Natural killer cell (primary cell): ENCODE results near the gene PRKCB. TPM values are rescaled to one million over a fixed set of nuclear protein-coding genes. Genes with fewer than 3 reads are reported as not detected.

Experiments
- ATAC-seq, 3 donors: fragments of 150-1000 bp in 2 of 3; fragments of 200-7000 bp in 1 of 3; cut with Tn5 transposase; 1 replicate in 1 of 3; 2 replicates in 2 of 3; pipeline ENCODE4 v1.10.0; 2021; ENCODE audit warnings: mild to moderate bottlenecking in 2 of 3, moderate library complexity in 2 of 3
- DNase-seq, 2 donors: peaks; one replicate each; pipeline versions ENCODE4 v3.0.0 to v3.0.0-alpha.2; 2013 to 2021; ENCODE audit warnings: mixed read lengths in 1 of 2
- H3K27ac ChIP-seq: one replicate; pipeline ENCODE4 v1.5.1; 2013; ENCODE audit warnings: mild to moderate bottlenecking, low read length
- H3K27me3 ChIP-seq: one replicate; pipeline ENCODE4 v1.6.1; 2013; ENCODE audit warnings: low read length; ENCODE audit not compliant: control insufficient read depth, insufficient read depth
- H3K36me3 ChIP-seq: one replicate; pipeline ENCODE4 v1.6.1; 2013; ENCODE audit warnings: low read length; ENCODE audit not compliant: control insufficient read depth, insufficient read depth
- H3K4me1 ChIP-seq: one replicate; pipeline ENCODE4 v1.6.1; 2013; ENCODE audit warnings: low read length; ENCODE audit not compliant: control insufficient read depth, insufficient read depth
- H3K4me3 ChIP-seq: one replicate; pipeline ENCODE4 v1.5.1; 2013; ENCODE audit warnings: low read length
- H3K9me3 ChIP-seq: one replicate; pipeline ENCODE4 v1.6.1; 2013; ENCODE audit warnings: low read length; ENCODE audit not compliant: control insufficient read depth, insufficient read depth
- H3K27ac Mint-ChIP-seq, 2 donors: one replicate each; pipeline ENCODE4 v1.8.0; 2022; ENCODE audit warnings: mild to moderate bottlenecking in 2 of 2, mixed read lengths in 2 of 2, moderate library complexity in 1 of 2
- H3K27me3 Mint-ChIP-seq, 2 donors: one replicate each; pipeline ENCODE4 v1.8.0; 2022; ENCODE audit warnings: low read depth in 2 of 2, mixed read lengths in 2 of 2
- H3K36me3 Mint-ChIP-seq: one replicate; pipeline ENCODE4 v1.8.0; 2022; ENCODE audit warnings: mixed read lengths
- H3K4me1 Mint-ChIP-seq, 2 donors: one replicate each; pipeline ENCODE4 v1.8.0; 2022; ENCODE audit warnings: mixed read lengths in 2 of 2
- H3K4me3 Mint-ChIP-seq: one replicate; pipeline ENCODE4 v1.8.0; 2022; ENCODE audit warnings: mild to moderate bottlenecking, moderate library complexity, mixed read lengths
- H3K9me3 Mint-ChIP-seq, 2 donors: one replicate each; pipeline ENCODE4 v1.8.0; 2022; ENCODE audit warnings: mixed read lengths in 2 of 2
- CTCF ChIP-seq: fragments of 200-600 bp; IDR thresholded peaks from one replicate; pipeline ENCODE4 v1.8.0; 2022; ENCODE audit warnings: antibody characterized with exemption
- WGBS: methylation state at CpG from one replicate; pipeline ENCODE4 v1.1.7; 2013; ENCODE audit warnings: missing lambda C conversion rate; ENCODE audit not compliant: insufficient coverage; 5-methylcytosine and 5-hydroxymethylcytosine counted together
- intact Hi-C: fragments of 100-400 bp; cut with micrococcal nuclease; formaldehyde crosslinking; loops from one replicate; pipeline ENCODE4 v1.14.2; 2022
- total RNA-seq, 4 donors: library from RNA; stranded (reverse); fragments of 120-200 nt in 1 of 4; gene quantifications; one replicate each; pipeline versions ENCODE4 v1.2.3 to v1.2.4, GENCODE V29; 2013 to 2022

PRKCB gene
- total RNA-seq, 3 donors from 2014 or later (not counting 1 experiment from before 2014, with no cell fraction given): 182 to 222 (median 183) TPM

- Mint-ChIP-seq H3K4me3 (peak overlapping the region; percentile 51), H3K36me3 (no peaks in the 10 kb centered on the region), H3K4me1 (peaks cover 77 to 87% of the 10 kb centered on the region in 2 donors), H3K27ac (peak overlapping the region; percentile 22 to 80), H3K27me3 (no peaks in the 10 kb centered on the region), H3K9me3 (no peaks in the 10 kb centered on the region)
- ATAC-seq (peak; percentile 68 to 79 (median 75)), DNase-seq (peak; percentile 59 to 83)
- Histone ChIP-seq H3K4me1 (peaks cover 62% of the 10 kb centered on the region), H3K27ac (peak overlapping the region; percentile 75), H3K36me3 (no peaks in the 10 kb centered on the region), H3K4me3 (no peak overlapping the region), H3K9me3 (no peaks in the 10 kb centered on the region), H3K27me3 (no peaks in the 10 kb centered on the region)
- TF ChIP-seq CTCF: no peak
- 0% methylated on average over 4 of the region's 5 CpGs for WGBS
- intact Hi-C loops: loop anchor here (5.0 kb wide), 1 partner anchor 147 kb away; no protein-coding TSS in a partner anchor
Measured at GRCh38 chr16:23949630-23950290, 114.0 kb downstream of the PRKCB start.

DNA sequence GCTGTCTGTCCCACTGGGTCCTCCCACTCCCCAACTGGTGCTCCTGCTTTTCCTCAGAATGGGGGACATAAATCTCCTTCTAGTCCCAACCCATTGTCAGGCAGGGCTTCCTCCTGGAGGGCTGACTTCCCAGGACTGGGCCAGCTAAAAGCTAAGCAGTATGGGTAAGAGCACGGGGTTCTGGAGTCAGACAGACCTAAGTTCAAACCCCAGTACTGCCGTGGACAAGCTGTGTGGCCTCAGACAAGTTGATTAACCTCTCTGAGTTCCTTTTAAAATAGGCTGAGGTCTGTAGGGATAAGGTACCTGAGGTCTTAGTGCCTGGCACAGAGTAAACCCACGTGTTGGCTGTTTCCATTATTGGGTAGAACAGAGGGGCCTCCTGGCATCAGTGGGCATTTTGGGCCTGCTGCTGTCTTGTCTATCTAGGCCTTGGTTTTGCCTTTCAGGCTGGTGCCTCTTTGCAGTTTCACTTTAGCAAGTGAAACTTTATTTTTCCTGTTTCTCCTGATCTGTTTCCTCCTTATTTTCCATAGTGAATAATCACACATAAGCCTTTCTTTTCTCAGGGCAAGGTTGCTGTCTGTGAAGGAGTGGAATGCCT lies 114.6 kb downstream of the PRKCB start:
- H3K27ac Mint-ChIP-seq: peak overlapping the region; percentile 22 to 80
- H3K9me3 ChIP-seq: no peaks in the 10 kb centered on the region
- H3K9me3 Mint-ChIP-seq: no peaks in the 10 kb centered on the region
- peak overlapping the region; percentile 51 for H3K4me3 Mint-ChIP-seq
- H3K36me3 Mint-ChIP-seq: no peaks in the 10 kb centered on the region
- ATAC-seq (no peak), DNase-seq (peak in 1 of 2 donors; percentile 34)
- intact Hi-C loops: loop anchor here (5.0 kb wide), 1 partner anchor 148 kb away; no protein-coding TSS in a partner anchor
- peaks cover 74 to 87% of the 10 kb centered on the region in 2 donors for H3K4me1 Mint-ChIP-seq
- TF ChIP-seq CTCF: no peak
- peaks cover 62% of the 10 kb centered on the region for H3K4me1 ChIP-seq
- H3K27me3 ChIP-seq: no peaks in the 10 kb centered on the region
- peak overlapping the region; percentile 75 for H3K27ac ChIP-seq
- WGBS: 6% methylated on average over 3 of the region's 3 CpGs
- no peaks in the 10 kb centered on the region for H3K36me3 ChIP-seq
- H3K27me3 Mint-ChIP-seq: no peaks in the 10 kb centered on the region
- H3K4me3 ChIP-seq: no peak overlapping the region

GRCh38 chr16:23950898-23951297 lies 115.1 kb downstream of the PRKCB start:
- DNase-seq: peak in 1 of 2 donors; percentile 32
- 65% methylated on average over 6 of the region's 7 CpGs for WGBS

More at GRCh38 chr16:23950898-23951297, 115.1 kb downstream of the PRKCB start:
- H3K9me3 Mint-ChIP-seq: no peaks in the 10 kb centered on the region
- Histone ChIP-seq H3K9me3 (no peaks in the 10 kb centered on the region), H3K36me3 (no peaks in the 10 kb centered on the region), H3K4me3 (no peak overlapping the region), H3K27ac (peak overlapping the region; percentile 75), H3K4me1 (peaks cover 62% of the 10 kb centered on the region), H3K27me3 (no peaks in the 10 kb centered on the region)
- no peak for TF ChIP-seq CTCF
- peak overlapping the region; percentile 51 for H3K4me3 Mint-ChIP-seq
- intact Hi-C loops: loop anchor here (5.0 kb wide), 1 partner anchor 149 kb away; no protein-coding TSS in a partner anchor
- H3K27me3 Mint-ChIP-seq: no peaks in the 10 kb centered on the region
- H3K27ac Mint-ChIP-seq: peak overlapping the region; percentile 22 to 80
- H3K4me1 Mint-ChIP-seq: peaks cover 71 to 86% of the 10 kb centered on the region in 2 donors
- no peaks in the 10 kb centered on the region for H3K36me3 Mint-ChIP-seq
- no peak for ATAC-seq
